ENCODE results near the gene BACH2.

BACH2 gene

GRCh38 chr6:90278129-90278528, 18.5 kb downstream of the BACH2 start:
- DNase-seq (ENCODE audit: low spot score), result no peak
- no peak for FAIRE-seq

GRCh38 chr6:90277302-90278011, 19.2 kb downstream of the BACH2 start:
- DNase-seq (ENCODE audit: low spot score) (no peak), FAIRE-seq (no peak)

GRCh38 chr6:90274451-90275030, 22.1 kb downstream of the BACH2 start:
- DNase-seq (ENCODE audit: low spot score) (no peak), FAIRE-seq (no peak)

GRCh38 chr6:90273863-90274262, 22.8 kb downstream of the BACH2 start:
- DNase-seq (ENCODE audit: low spot score), result no peak
- no peak for FAIRE-seq

GRCh38 chr6:90272895-90273294, 23.7 kb downstream of the BACH2 start:
- DNase-seq (ENCODE audit: low spot score), result no peak
- FAIRE-seq, result no peak

- no peak for FAIRE-seq
- DNase-seq (ENCODE audit: low spot score), result no peak
Observed at GRCh38 chr6:90271831-90272230, 24.8 kb downstream of the BACH2 start.

- DNase-seq (ENCODE audit: low spot score) (no peak), FAIRE-seq (no peak)
Observed at GRCh38 chr6:90269334-90269733, 27.3 kb downstream of the BACH2 start.

GRCh38 chr6:90268178-90268577, 28.5 kb downstream of the BACH2 start:
- FAIRE-seq (no peak), DNase-seq (ENCODE audit: low spot score) (no peak)

- DNase-seq (ENCODE audit: low spot score) (no peak), FAIRE-seq (no peak)
Observed at GRCh38 chr6:90266905-90267621, 29.6 kb downstream of the BACH2 start.

- DNase-seq (ENCODE audit: low spot score), result no peak
- no peak for FAIRE-seq
Observed at GRCh38 chr6:90264561-90264960, 32.1 kb downstream of the BACH2 start.

GRCh38 chr6:90263633-90264032, 33.0 kb downstream of the BACH2 start:
- DNase-seq (ENCODE audit: low spot score) (no peak), FAIRE-seq (no peak)

GRCh38 chr6:90261801-90262200, 34.8 kb downstream of the BACH2 start:
- DNase-seq (ENCODE audit: low spot score) (no peak), FAIRE-seq (no peak)

- FAIRE-seq, result no peak
Observed at GRCh38 chr6:90257486-90257738, 39.2 kb downstream of the BACH2 start.

GRCh38 chr6:90256698-90257485, 39.8 kb downstream of the BACH2 start:
- FAIRE-seq (no peak), DNase-seq (ENCODE audit: low spot score) (no peak)

More at GRCh38 chr6:90257486-90257738, 39.2 kb downstream of the BACH2 start:
- DNase-seq (ENCODE audit: low spot score), result no peak

GRCh38 chr6:90253631-90254030, 43.0 kb downstream of the BACH2 start:
- FAIRE-seq, result no peak

GRCh38 chr6:90251295-90251992, 45.2 kb downstream of the BACH2 start:
- FAIRE-seq (no peak), DNase-seq (ENCODE audit: low spot score) (no peak)

More at GRCh38 chr6:90253631-90254030, 43.0 kb downstream of the BACH2 start:
- no peak for DNase-seq (ENCODE audit: low spot score)

- FAIRE-seq (no peak), DNase-seq (ENCODE audit: low spot score) (no peak)
Observed at GRCh38 chr6:90250405-90250804, 46.2 kb downstream of the BACH2 start.

- FAIRE-seq, result no peak
- DNase-seq (ENCODE audit: low spot score), result no peak
Observed at GRCh38 chr6:90249458-90249857, 47.2 kb downstream of the BACH2 start.

- no peak for DNase-seq (ENCODE audit: low spot score)
- FAIRE-seq, result no peak
Observed at GRCh38 chr6:90249034-90249433, 47.6 kb downstream of the BACH2 start.

GRCh38 chr6:90247262-90247661, 49.4 kb downstream of the BACH2 start:
- FAIRE-seq, result no peak
- no peak for DNase-seq (ENCODE audit: low spot score)

GRCh38 chr6:90241229-90241880, 55.3 kb downstream of the BACH2 start:
- FAIRE-seq, result no peak

More at GRCh38 chr6:90241229-90241880, 55.3 kb downstream of the BACH2 start:
- no peak for DNase-seq (ENCODE audit: low spot score)
